Bladder microvascular endothelial cell (primary cell): ENCODE measurements around the gene SLC7A4. TPM values are rescaled to one million over a fixed set of nuclear protein-coding genes. Genes with fewer than 3 reads are reported as not detected.

Experiments used
- total RNA-seq: library from RNA; depleted of rRNA; stranded (reverse); fragments of >200 nt; gene quantifications from 2 replicates; pipeline ENCODE4 v1.2.3, GENCODE V29; 2014

SLC7A4 gene, protein sequence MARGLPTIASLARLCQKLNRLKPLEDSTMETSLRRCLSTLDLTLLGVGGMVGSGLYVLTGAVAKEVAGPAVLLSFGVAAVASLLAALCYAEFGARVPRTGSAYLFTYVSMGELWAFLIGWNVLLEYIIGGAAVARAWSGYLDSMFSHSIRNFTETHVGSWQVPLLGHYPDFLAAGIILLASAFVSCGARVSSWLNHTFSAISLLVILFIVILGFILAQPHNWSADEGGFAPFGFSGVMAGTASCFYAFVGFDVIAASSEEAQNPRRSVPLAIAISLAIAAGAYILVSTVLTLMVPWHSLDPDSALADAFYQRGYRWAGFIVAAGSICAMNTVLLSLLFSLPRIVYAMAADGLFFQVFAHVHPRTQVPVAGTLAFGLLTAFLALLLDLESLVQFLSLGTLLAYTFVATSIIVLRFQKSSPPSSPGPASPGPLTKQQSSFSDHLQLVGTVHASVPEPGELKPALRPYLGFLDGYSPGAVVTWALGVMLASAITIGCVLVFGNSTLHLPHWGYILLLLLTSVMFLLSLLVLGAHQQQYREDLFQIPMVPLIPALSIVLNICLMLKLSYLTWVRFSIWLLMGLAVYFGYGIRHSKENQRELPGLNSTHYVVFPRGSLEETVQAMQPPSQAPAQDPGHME
- total RNA-seq, result not detected in 2 replicates

DNA sequence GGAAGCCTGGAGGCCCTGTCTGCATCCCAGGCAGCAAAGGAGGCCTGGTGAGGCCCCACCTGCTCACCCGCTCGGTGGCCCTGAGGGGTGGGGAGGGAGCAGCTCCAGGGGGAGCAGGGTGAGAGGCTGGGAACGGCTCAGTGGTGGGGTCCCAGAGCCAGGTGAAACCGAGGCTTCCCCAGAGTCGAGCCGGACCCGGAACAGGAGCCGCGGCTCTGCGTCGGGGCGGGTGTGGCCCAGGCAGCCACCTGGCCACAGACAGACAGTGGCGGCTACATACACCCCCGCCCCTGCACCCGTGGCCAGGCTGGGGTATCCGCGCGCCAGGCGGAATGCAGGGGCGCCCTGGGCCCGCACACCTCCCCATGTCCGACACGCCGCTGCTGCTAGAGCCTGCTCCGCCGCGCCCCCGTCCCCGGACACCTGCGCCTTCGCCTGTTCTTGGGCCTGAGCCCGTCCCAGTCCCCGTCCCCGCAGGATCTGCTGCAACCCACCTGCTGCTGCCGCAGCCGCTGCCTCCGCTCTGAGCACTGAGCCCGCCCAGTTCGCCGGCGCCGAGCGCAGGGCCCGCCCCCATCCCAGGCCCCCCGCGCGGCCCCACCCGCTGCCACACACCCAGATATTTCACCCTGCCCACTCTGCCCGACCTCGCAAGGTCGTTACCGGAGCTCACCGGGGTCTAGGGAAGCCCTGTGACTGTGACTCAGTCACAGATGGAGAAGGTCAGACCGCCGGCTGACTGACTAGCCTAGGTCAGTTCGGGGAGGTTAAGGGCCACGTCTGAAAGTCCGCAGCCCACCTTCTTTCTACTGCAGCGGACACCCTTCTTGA, at the start of gene SLC7A4:
SLC7A4 (minus strand) TSS at position 525 of the 831 bp plus-strand sequence. CDS start 749 bp downstream, outside the sequence.

GRCh38 chr22:21045585-21046294, 13.4 kb upstream of the SLC7A4 start, which contains the start of gene LRRC74B:
Gene LRRC74B, plus strand, starts transcription at chr22:21045946. Its CDS starts 41 bp downstream, at chr22:21045987.

GRCh38 chr22:21014726-21015465, 17.5 kb downstream of the SLC7A4 start, which contains the start of gene P2RX6:
Gene P2RX6, plus strand, starts transcription at chr22:21015165. Its CDS starts 10 bp downstream, at chr22:21015175.

DNA sequence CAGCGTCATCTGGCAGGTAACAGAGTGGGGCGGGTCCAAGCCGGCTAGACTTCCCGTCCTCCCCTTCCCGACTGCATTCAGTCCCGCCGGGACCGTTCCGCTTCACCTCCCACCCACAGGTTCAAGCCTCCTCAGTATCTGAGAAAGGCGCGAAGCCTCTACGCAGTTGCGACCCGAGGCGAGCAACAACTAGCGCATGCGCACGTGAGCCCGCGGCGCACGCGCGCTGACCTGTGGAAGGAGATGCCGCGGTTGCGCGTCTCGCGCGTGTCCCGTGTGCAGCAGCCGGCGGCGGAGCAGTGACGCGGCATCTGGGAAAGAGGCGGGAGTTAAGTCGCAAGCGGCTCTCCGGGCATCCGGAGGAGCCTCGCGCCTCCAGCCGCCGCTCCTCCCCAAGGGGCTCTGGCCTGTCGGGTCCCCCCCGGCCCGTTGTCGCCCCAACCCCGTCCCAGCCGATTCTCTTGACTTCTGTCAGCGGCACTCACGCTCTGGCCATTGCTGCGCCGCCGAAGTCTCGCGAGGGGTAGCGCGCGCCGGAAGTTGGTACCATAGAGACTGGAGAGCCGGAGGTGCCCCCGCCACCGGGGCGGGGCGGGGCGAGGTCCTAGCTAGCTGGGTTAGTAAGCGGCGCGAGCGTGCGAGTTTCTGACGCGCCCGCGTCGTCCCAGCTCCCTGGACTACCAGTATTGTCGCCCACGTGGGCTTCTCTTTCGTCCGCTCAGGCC, 30.6 kb downstream of the SLC7A4 start, which contains the start of gene THAP7:
THAP7 (minus strand) TSS at position 518 of the 725 bp plus-strand sequence; CDS start at position 311, 207 bp downstream.

DNA sequence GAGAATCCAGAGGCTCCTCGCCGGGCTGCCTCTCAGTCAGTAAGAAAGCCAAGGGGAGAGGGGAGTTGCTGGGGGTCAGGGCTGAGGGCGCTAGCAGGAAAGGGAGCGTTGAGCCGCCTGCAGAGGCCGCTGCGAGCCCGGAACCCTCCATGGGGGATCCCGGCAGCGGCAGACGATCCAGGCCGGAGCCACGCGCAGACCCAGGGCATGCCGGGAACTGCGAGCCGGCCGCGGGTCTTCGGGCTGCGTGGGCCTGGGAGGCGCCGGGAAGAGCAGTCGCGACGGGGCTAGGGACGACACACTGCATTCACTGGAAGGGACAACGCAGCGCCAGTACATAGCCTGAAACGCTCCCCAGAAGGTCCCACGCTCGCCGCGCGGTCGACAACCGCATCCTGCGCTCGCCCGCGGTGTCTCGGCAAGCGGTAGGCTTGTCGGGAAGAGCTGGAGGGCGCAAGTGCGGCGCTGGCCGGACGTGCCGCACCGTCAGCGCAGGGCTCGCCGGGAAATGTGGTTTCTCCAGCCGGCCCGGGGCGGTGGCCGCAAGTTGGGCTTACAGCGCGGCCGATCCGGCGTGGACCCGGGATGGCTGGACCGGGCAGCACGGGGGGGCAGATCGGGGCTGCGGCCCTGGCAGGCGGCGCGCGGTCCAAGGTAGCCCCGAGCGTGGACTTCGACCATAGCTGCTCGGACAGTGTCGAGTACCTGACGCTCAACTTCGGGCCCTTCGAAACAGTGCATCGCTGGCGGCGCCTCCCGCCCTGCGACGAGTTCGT, 50.4 kb downstream of the SLC7A4 start, which contains the start of gene LZTR1:
LZTR1 (plus strand) TSS at position 511 of the 776 bp plus-strand sequence; CDS start at position 586, 75 bp downstream.

Other genes with a start within 250 kb of the SLC7A4 start
- 15.7 and 40.2 TPM in 2 replicates for gene PI4KA, start 173.8 kb downstream of the SLC7A4 start, total RNA-seq
- gene SNAP29, start 173.6 kb downstream of the SLC7A4 start, total RNA-seq, result 4.2 and 4.8 TPM in 2 replicates
- gene CRKL, start 115.2 kb downstream of the SLC7A4 start, total RNA-seq, result 26.2 and 41.6 TPM in 2 replicates
- not detected in 2 replicates for gene AIFM3, start 65.3 kb downstream of the SLC7A4 start, total RNA-seq
- 39.2 and 66.8 TPM in 2 replicates for gene LZTR1, start 50.3 kb downstream of the SLC7A4 start, total RNA-seq
- 12.3 and 13.5 TPM in 2 replicates for gene THAP7, start 30.4 kb downstream of the SLC7A4 start, total RNA-seq
- 0.06 TPM in 1 of 2 replicates, not detected in the other for gene P2RX6, start 17.4 kb downstream of the SLC7A4 start, total RNA-seq
- gene LRRC74B, start 13.4 kb upstream of the SLC7A4 start, total RNA-seq, result not detected in 2 replicates